Measurements from ENCODE around the gene UBAC2.

GRCh38 chr13:99227909-99228688, 27.4 kb downstream of the UBAC2 start:
- no peak for TF ChIP-seq CTCF (IDR thresholded peaks at IDR 0.05)
- no peak for TF ChIP-seq POLR2A (IDR thresholded peaks at IDR 0.05)
- no peak for TF ChIP-seq POLR2AphosphoS5 (IDR thresholded peaks at IDR 0.05)

Measured in sigmoid colon (tissue), 4 donors.